UCSD-AML1 (cell line): ENCODE measurements around the gene CCDC85C.

ENCODE experiments used
- DNase-seq: peaks from one replicate; lab custom pipeline; 2025; ENCODE audit not compliant: unreplicated experiment; lab: John Stamatoyannopoulos, UW

CCDC85C gene

GRCh38 chr14:99541677-99542470 is 62.1 kb downstream of the CCDC85C start:
- DNase-seq, result peak; percentile 62

- DNase-seq, result no peak
Measured at GRCh38 chr14:99541211-99541610, 62.8 kb downstream of the CCDC85C start.

DNA sequence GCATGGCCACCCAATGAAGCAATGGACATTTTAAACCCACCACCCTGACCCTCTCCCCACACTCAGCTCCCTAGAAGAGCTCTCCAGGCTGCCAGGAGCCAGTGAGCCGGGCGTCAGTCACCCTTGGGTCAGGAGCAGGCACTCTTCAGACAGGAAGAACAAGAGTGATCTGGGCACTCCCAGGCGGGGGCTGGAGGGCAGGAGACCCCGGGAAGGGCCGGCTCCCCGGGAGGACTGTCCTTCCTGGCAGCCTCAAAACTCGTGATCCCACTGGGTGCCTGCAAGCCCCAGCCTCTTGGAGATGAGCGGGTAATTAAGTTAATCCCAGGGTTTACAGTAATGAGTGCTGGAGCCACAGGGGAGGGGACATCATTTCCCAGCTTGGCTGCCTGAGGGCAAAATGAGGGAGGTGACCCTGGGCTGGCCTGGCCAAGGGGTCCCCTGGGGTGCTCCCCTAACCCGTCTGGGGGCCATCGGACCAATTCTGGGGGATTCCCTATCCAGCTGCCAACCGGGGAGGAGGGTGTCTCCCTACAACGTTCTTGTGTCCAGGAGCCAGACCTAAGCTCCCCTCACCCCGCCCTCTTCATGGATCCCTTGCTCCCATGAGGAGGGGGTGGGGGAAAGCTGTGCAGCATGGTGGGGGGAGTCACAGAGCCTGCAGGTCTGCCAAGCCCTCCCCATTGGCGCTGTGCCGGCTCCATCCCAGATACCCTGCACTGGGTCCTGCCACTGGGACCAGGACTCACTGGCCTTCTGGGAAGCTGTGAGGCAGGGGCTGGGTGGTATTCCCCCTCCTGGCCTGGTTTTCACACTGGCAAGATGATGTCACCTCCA is 63.6 kb downstream of the CCDC85C start:
- DNase-seq, result no peak

DNA sequence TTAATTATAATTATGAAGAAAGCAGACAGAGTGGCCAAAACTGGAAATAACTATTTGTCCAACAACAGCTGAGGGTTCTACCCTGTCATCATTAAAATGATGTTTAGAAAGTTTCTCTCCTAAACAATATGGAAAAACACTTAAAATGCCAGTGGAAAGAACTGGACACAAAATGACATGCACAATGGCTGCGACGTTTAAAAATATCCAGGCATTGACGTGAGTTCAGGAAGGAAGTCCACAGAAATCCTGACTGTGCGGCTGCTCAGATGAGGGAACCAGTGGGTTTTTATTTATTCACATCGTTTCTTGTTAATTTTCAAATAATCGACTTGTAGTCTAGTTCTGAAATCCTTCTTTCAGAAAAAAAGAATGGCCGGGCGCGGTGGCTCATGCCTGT is 64.5 kb downstream of the CCDC85C start:
- peak; percentile 19 for DNase-seq

- DNase-seq, result no peak
Measured at GRCh38 chr14:99538733-99539132, 65.3 kb downstream of the CCDC85C start.

GRCh38 chr14:99538275-99538674 is 65.7 kb downstream of the CCDC85C start:
- no peak for DNase-seq

DNA sequence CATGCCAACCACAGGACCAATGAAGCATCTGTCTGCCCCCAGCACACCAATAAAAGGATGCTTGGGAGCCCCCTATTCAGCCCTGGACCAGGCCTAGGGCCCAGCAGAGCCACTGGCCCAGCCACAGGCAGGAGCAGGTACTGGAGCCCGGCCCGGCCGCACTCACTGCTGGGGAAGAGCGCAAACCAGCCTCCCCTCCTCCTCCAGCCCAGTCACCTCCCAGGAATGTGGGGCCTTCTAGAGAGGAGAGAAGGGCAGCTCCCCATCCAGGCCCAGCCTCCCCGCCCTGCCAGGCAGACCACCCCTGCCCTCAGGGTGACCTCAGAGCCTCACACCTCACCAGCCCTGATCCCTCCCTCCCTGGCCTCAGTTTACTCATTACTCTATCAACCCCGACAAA is 66.6 kb downstream of the CCDC85C start:
- DNase-seq, result no peak

- DNase-seq, result no peak
Measured at GRCh38 chr14:99535908-99536778, 67.9 kb downstream of the CCDC85C start.

DNA sequence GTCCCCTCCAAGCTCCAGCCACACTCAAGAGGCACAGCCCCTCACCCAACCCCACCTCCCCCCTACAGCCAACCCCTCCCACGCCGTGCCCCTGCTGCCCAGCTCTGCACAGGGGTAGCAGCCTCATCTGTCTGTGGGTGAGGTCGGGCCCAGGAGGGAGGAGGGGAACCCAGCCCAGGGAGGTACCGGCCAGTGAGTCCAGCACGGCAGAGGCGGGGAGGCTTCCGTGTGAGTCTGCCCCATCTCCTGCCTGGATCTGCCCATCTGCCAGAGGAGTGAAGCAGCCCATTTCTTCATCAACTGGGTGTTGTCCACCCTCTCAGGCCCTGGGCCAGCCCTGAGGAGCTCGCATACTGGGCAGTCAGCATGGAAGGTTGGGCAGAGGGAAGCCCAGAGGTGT is 68.6 kb downstream of the CCDC85C start:
- no peak for DNase-seq

GRCh38 chr14:99534863-99535262 is 69.1 kb downstream of the CCDC85C start:
- no peak for DNase-seq

GRCh38 chr14:99534333-99534732 is 69.7 kb downstream of the CCDC85C start:
- no peak for DNase-seq

DNA sequence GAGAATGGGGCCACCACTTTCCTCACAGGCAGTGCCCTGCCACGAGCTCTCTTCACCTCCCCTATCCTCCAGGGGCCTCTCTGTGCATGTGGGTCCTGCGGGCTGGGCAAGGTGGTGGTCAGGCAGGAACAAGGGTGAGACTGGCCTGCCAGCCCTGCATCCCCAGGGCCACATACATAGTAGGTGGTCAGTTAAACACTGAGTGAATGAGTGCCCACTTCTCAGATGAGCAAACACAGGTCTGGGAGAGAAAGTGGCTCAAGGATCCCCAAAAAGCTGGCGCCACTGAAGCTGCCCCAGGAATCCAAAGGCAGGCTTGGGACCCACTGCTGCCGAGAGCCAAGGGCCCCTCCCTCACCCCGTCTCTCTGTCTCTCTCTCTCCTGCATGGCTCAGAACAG is 71.7 kb downstream of the CCDC85C start:
- no peak for DNase-seq

- DNase-seq, result no peak
Measured at GRCh38 chr14:99531251-99532096, 72.5 kb downstream of the CCDC85C start.

DNA sequence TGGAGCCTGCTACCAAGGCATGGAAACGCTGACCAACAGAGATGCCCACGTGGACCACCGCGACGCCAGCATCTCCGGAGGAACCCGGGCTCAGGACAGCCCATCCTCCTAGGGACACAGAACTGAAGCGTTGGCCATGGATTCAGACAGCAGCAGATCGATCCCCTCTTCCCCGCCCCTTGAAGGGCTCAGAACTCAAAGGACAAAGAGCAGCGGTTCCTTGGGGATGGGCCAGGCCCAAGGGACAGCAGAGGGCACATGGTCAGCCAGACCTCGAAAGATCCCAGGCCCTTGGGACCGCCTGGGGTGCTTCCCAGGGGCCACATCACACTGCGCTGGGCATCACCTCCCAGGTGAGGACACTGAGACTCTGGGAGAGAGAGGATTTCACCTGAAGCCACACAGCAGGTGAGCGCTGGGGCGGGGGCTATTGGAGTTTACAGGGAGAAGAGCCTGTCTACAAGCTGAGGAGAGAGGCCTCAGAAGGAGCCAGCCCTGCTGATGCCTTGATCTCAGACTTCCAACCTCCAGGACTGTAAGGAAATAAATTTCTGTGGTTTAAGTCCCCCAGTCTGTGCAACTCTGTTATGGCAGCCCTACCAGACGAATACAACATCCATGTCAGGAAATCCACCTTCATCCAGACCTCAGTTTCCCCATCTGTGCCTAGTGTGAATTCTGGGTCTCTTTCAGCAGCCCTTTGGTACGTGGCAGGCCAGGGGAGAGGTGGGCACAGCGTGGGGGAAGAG is 73.4 kb downstream of the CCDC85C start:
- DNase-seq, result no peak

DNA sequence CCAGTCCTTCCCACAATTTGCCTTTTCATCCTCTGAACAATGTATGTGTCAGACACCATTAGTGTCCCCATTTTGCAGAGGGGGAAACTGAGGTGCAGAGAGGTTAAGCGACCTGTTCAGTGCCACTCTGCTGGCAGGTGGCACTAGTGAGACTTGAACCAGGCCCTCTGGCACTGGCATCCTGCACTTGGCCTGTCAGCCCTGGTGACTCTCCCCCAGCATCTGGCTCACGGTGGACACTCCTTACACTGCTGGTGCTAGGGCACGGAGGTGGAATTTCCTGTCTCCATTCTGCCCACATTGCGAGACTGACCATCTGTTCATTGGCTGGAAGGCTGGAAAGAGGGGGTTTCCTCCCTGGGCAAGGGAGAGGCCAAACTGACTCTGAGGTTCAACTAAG is 74.1 kb downstream of the CCDC85C start:
- no peak for DNase-seq

- no peak for DNase-seq
Measured at GRCh38 chr14:99527427-99528076, 76.5 kb downstream of the CCDC85C start.

- no peak for DNase-seq
Measured at GRCh38 chr14:99527026-99527425, 77.0 kb downstream of the CCDC85C start.

DNA sequence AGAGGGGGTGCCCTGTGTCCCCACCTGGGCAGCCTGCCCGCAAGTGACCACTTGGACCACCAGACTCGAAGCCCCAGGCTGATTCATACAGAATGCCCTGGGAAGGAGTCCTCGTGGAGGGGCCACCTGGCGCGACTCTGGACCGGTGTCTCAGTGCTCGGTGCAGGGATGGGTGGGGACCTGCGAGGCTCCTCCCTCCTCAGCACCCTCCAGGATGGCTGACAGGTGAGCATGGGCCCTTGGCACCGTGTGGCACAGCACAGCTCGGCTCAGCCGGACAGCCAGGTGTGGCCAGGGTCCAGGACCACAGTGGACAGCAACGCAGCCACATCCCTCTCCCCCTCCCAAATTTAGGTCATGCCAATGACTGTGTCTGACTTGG is 78.3 kb downstream of the CCDC85C start:
- DNase-seq, result no peak
